Subcutaneous abdominal adipose tissue (tissue), 5 donors: Measurements from ENCODE around the gene SERP2.

Experiments
- H3K27ac ChIP-seq: one replicate; pipeline ENCODE4 v1.7.0; 2013; ENCODE audit warnings: low read depth, mild to moderate bottlenecking, inconsistent platforms, low read length, moderate library complexity
- H3K27me3 ChIP-seq, 5 donors: one replicate each; pipeline ENCODE4 v1.7.0; 2013; ENCODE audit warnings: low read length in 5 of 5, inconsistent platforms in 1 of 5; ENCODE audit not compliant: control insufficient read depth in 5 of 5, insufficient read depth in 4 of 5
- H3K36me3 ChIP-seq, 5 donors: one replicate each; pipeline ENCODE4 v1.7.0; 2013; ENCODE audit warnings: low read length in 5 of 5; ENCODE audit not compliant: control insufficient read depth in 5 of 5, insufficient read depth in 5 of 5
- H3K4me1 ChIP-seq, 5 donors: one replicate each; pipeline ENCODE4 v1.7.0; 2013; ENCODE audit warnings: low read length in 5 of 5, mild to moderate bottlenecking in 3 of 5, moderate library complexity in 1 of 5; ENCODE audit not compliant: control insufficient read depth in 5 of 5, insufficient read depth in 5 of 5
- H3K4me3 ChIP-seq, 5 donors: one replicate each; pipeline ENCODE4 v1.7.0; 2013; ENCODE audit warnings: low read length in 5 of 5, low read depth in 1 of 5
- H3K9ac ChIP-seq, 5 donors: one replicate each; pipeline ENCODE4 v1.7.0; 2013; ENCODE audit warnings: low read length in 5 of 5, mild to moderate bottlenecking in 4 of 5, moderate library complexity in 3 of 5
- H3K9me3 ChIP-seq, 5 donors: one replicate each; pipeline ENCODE4 v1.7.0; 2013; ENCODE audit warnings: low read length in 5 of 5; ENCODE audit not compliant: control insufficient read depth in 5 of 5
- donor health status: healthy.
- donor health status: healthy.
- donor health status: healthy.
- donor health status: healthy.
- donor health status: healthy.

The SERP2 gene

DNA sequence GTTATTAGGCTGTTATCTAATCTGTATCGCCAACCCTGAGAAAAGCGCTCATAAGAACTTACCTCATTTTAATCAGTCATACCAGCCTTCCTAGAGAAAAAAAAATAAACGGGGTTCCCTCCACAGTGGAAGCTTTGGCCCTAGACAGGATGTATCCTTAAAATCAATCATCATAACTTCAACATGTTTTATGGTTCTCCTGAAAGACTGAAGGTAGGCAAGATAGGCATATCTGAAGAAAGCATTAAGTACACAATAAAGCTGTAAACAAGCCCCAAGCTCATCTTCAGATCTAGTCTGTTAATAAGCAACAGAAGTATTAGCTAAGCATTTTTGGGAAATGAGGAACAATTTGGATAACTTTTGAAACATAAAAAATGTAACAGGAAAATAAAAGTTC, 18.7 kb upstream of the SERP2 start:
- H3K4me3 ChIP-seq: no peak overlapping the region
- no peaks in the 10 kb centered on the region for H3K36me3 ChIP-seq
- H3K9me3 ChIP-seq: no peaks in the 10 kb centered on the region

DNA sequence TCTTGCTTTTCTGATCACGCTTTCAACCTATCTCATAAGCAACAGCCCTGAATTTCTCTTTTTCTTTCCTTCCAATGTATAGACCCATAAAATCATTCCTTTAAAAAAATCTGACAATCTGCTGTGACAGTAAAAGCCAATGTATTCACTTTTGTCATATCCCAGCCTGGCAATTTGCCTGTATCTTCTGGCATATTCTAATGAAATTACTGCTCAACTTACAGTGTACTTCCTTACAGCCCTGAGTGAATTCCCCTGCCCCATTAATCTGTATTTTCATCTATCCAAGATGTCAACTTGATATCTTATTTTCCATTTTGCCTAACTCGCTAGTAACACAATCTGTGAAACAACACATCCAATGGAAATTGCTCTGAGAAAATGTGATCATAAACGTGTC, 18.0 kb upstream of the SERP2 start:
- Histone ChIP-seq H3K4me1 (no peaks in the 10 kb centered on the region), H3K9me3 (no peaks in the 10 kb centered on the region), H3K36me3 (no peaks in the 10 kb centered on the region), H3K9ac (no peak overlapping the region), H3K4me3 (no peak overlapping the region), H3K27me3 (no peaks in the 10 kb centered on the region), H3K27ac (no peak overlapping the region)

More for the DNA sequence above, 18.7 kb upstream of the SERP2 start:
- Histone ChIP-seq H3K4me1 (no peaks in the 10 kb centered on the region), H3K9ac (no peak overlapping the region), H3K27ac (no peak overlapping the region), H3K27me3 (no peaks in the 10 kb centered on the region)

DNA sequence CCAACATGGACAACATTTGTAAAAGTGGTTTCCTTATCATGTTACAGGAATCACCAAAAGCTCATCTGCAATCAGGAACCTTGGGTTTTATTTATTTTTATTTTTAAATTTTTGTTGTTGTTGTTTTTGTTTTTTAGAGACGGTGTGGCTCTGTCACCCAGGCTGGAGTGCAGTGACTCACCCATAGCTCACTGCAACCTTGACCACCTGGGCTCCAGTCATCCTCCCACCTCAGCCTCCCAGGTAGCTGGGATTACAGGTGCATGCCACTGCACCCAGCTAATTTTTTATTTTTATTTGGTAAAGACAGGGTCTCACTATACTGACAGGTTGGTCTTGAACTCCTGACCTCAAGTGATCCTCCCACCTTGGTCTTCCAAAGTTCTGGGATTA, 13.6 kb upstream of the SERP2 start:
- no peaks in the 10 kb centered on the region for H3K27me3 ChIP-seq
- H3K4me1 ChIP-seq: peaks cover 0 to 18% (median 11%) of the 10 kb centered on the region in 5 donors
- no peaks in the 10 kb centered on the region for H3K9me3 ChIP-seq
- no peak overlapping the region for H3K4me3 ChIP-seq
- no peak overlapping the region for H3K9ac ChIP-seq
- H3K27ac ChIP-seq: no peak overlapping the region
- H3K36me3 ChIP-seq: no peaks in the 10 kb centered on the region

DNA sequence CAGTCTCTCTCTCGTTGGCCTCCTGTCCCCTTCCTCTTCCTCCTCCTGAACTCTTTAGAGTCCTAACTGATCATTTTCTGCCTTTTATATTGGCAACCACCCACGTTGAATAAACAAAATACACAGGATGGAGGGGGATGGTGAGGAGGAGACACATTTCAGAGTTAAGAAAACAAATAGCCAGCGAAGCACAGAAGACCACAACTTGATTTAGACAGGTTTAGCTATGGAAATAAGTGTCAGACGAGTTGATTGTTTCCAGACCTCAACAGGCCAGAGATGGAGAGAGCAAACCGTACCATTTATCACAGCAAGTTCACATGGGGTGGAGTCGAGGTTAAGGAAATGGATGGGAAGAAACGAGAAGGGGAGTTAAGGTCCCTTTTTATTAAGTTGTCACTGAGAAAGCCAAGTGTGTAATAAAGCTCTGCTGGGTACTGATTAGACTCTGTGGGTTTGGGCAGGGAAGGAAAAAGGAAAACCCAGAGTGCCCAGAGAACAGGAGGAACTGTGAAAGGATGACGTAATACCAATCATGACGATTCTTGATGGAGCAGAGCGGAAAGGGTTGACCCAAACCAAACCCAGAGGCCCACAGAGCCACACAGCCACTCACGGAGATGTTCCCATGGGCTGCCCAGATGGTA, 11.1 kb upstream of the SERP2 start:
- H3K27me3 ChIP-seq: no peaks in the 10 kb centered on the region
- no peaks in the 10 kb centered on the region for H3K36me3 ChIP-seq
- H3K9ac ChIP-seq: no peak overlapping the region
- peaks cover 0 to 22% (median 11%) of the 10 kb centered on the region in 5 donors for H3K4me1 ChIP-seq
- no peaks in the 10 kb centered on the region for H3K9me3 ChIP-seq
- H3K27ac ChIP-seq: no peak overlapping the region
- H3K4me3 ChIP-seq: no peak overlapping the region

DNA sequence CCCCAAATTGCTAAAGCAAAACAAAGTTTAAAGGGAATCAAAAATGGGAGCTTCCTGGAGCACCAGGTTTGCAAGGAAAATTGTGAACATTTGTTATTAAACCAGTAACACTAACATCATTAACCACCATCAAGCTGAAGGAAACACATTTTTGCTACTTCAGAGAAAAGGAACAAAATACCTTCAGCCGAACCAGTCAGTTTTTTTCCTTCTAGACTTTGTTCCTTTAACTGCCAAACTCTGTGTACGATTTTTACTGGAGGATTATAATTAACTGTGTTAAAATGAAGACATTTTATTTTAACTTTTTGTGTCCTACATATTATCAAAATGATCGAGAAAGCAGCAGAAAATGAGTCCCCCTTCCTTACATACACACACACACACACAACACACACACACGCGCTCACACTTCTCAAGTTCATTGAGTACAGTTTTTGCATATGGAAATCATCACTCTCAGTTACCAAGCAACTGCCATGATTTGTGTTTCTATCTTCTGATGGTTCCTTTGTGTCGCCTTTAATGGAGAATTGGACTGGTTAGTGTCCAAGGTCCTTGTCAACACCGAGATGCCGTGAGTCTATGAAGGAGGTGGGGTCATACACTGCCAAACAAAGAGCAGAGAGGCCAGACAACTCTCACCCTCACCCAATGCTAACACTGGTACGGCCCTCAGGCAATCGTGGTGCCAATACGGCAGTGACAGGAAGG, 9.8 kb upstream of the SERP2 start:
- H3K4me1 ChIP-seq: peaks cover 0 to 27% (median 11%) of the 10 kb centered on the region in 5 donors

DNA sequence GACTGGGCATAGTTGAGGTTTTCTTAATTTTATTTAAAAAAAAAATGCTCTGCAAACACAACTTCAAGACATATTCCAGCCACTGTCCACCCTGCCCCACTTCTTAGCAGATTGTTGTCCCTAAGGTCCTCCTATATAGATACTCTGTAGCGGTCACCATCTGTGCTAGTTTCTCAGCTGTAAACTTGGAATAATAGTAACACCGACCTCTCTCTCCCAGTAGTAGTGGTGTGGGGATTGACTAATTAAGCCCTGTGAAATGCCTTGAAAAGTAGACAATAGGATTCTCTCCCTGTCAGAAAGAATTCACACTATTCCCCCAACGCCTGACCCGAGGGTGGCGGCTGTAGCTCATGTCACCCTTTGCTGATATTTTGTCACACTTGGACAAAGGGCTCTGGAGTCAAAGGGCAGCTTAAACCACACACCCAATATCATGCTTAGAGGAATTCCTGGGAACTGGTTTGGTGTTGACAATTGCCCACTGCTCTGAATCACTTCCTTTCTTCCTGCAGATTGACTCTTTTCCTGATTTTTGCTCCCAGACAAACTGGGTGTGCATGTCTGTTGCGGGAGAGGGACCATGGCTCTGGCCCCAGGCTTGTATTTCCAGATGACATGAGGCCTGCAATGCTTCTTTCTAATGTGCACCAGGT, 9.2 kb upstream of the SERP2 start:
- H3K9ac ChIP-seq: no peak overlapping the region
- H3K36me3 ChIP-seq: no peaks in the 10 kb centered on the region
- no peaks in the 10 kb centered on the region for H3K27me3 ChIP-seq
- H3K27ac ChIP-seq: peak overlapping the region; percentile 39
- no peaks in the 10 kb centered on the region for H3K9me3 ChIP-seq
- H3K4me1 ChIP-seq: peaks cover 0 to 27% (median 11%) of the 10 kb centered on the region in 5 donors
- no peak overlapping the region for H3K4me3 ChIP-seq

More for the DNA sequence above, 9.8 kb upstream of the SERP2 start:
- no peaks in the 10 kb centered on the region for H3K36me3 ChIP-seq
- no peaks in the 10 kb centered on the region for H3K9me3 ChIP-seq
- H3K9ac ChIP-seq: no peak overlapping the region
- no peak overlapping the region for H3K4me3 ChIP-seq
- peak overlapping the region; percentile 39 for H3K27ac ChIP-seq
- H3K27me3 ChIP-seq: no peaks in the 10 kb centered on the region

DNA sequence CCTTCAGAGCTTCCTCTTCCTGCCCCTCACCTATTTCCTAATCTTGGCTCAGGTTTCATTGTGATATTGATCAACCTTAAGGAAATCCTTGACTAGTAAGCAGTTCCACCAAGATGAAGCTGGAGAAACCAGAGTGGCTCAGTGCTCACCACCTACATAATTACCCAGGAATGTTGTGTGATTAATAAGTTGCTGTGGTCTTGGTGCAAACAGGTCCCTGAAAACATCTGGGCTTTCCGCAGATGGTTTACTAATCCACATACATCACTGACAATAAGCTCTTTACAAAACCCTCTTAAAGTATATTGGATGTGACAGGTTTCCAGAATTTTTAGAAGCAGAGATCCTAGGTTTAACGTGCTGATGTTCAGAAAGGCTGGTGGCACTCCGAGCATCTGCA, 8.6 kb upstream of the SERP2 start:
- Histone ChIP-seq H3K9ac (no peak overlapping the region), H3K27ac (no peak overlapping the region), H3K4me3 (no peak overlapping the region), H3K4me1 (peaks cover 0 to 27% (median 11%) of the 10 kb centered on the region in 5 donors), H3K36me3 (no peaks in the 10 kb centered on the region), H3K27me3 (no peaks in the 10 kb centered on the region), H3K9me3 (no peaks in the 10 kb centered on the region)

DNA sequence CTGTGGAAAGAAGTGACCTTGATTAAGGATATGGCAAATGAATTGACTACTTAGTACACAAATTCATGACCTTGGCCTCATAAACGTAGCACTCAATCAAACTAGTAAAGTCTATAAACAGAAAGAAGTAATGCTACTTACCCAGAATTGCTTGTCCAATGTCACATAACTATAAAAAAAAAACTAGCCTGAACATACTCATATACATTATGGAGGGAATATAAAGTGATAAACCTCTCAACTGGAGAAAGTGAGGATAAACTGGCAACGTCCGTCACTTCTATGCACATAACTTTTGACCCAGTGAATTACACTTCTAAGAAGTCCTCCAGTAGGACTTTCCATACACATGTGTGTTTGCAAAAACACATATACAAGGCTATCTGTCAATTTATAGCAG, 7.7 kb upstream of the SERP2 start:
- H3K9me3 ChIP-seq: no peaks in the 10 kb centered on the region
- peaks cover 0 to 27% (median 11%) of the 10 kb centered on the region in 5 donors for H3K4me1 ChIP-seq
- no peak overlapping the region for H3K9ac ChIP-seq
- no peaks in the 10 kb centered on the region for H3K36me3 ChIP-seq
- H3K27me3 ChIP-seq: no peaks in the 10 kb centered on the region
- H3K4me3 ChIP-seq: no peak overlapping the region
- no peak overlapping the region for H3K27ac ChIP-seq

DNA sequence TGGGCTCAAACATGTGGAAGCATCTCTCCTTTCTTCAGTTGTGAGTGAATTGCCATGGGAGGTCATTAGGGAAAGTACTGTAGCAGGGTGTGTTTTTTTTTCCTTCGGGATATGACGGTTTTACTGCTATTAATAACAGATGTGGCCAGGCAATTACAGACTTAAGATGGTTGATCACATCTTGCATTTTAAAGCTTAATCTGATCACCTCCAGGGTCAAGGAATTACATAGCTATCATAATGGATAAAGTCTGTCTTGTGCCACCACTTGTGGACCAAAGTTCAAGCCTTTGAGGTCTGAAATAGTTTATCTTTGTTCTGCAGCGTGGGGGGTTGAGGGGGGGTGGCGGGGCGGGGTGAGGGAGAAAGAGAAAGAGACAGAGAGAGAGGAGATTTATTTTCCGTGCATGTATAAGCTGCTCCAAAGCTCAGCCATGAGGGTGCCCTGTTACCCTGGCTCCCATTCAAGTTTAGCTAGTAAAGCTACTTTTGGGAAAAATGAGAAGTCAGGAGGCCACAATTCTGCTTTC, 5.5 kb upstream of the SERP2 start:
- Histone ChIP-seq H3K4me3 (no peak overlapping the region), H3K4me1 (peaks cover 0 to 24% (median 12%) of the 10 kb centered on the region in 5 donors), H3K9me3 (no peaks in the 10 kb centered on the region), H3K27ac (no peak overlapping the region), H3K27me3 (peaks cover 0 to 7% (median 1%) of the 10 kb centered on the region in 5 donors), H3K9ac (no peak overlapping the region), H3K36me3 (no peaks in the 10 kb centered on the region)
